ENCODE data around the gene TTC8. TPM values are rescaled to one million over a fixed set of nuclear protein-coding genes. Genes with fewer than 3 reads are reported as not detected.
A peak's percentile ranks its signal among the peaks of the same experiment; 100 is the strongest.

Gene TTC8
- total RNA-seq, 1 experiment from 2014 or later = 23.9 TPM

GRCh38 chr14:88872976-88873375 is 48.5 kb downstream of the TTC8 start:
- BruUV-seq (replicated peaks) = no TSS peak
- POLR2A ChIA-PET = interaction anchor here (1.2 kb wide), 1 partner anchor 9 kb away, joined by 3 read pairs; no protein-coding TSS in a partner anchor
- H3K27ac Mint-ChIP-seq (ENCODE audit: low read depth, unreplicated experiment) = peak overlapping the region; percentile 60
- TF ChIP-seq CTCF (IDR thresholded peaks at IDR 0.05; ENCODE audit: unreplicated experiment) = no peak
- H3K36me3 Mint-ChIP-seq (ENCODE audit: insufficient read depth, unreplicated experiment) = peaks cover 50% of the 10 kb centered on the region
- intact Hi-C loops (cut with micrococcal nuclease) = no loop called here
- no peak overlapping the region for H3K4me3 Mint-ChIP-seq (ENCODE audit: unreplicated experiment)
- H3K9me3 Mint-ChIP-seq (ENCODE audit: unreplicated experiment) = no peaks in the 10 kb centered on the region
- no peaks in the 10 kb centered on the region for H3K27me3 Mint-ChIP-seq (ENCODE audit: insufficient read depth, unreplicated experiment)
- DNase-seq (ENCODE audit: unreplicated experiment) = no peak
- H3K4me1 Mint-ChIP-seq (ENCODE audit: insufficient read depth, unreplicated experiment) = no peaks in the 10 kb centered on the region
- CTCF ChIA-PET = interaction anchor here (0.6 to 6.7 kb wide), 2 partner anchors 175 to 206 kb away, joined by 4 to 106 read pairs; no protein-coding TSS in a partner anchor

GRCh38 chr14:88877192-88877591 is 52.7 kb downstream of the TTC8 start:
- POLR2A ChIA-PET = interaction anchor here (0.8 kb wide), 1 partner anchor 264 kb away, joined by 3 read pairs; no protein-coding TSS in a partner anchor
- Mint-ChIP-seq H3K9me3 (ENCODE audit: unreplicated experiment) (peaks cover 7% of the 10 kb centered on the region), H3K4me1 (ENCODE audit: insufficient read depth, unreplicated experiment) (no peaks in the 10 kb centered on the region), H3K27me3 (ENCODE audit: insufficient read depth, unreplicated experiment) (no peaks in the 10 kb centered on the region), H3K36me3 (ENCODE audit: insufficient read depth, unreplicated experiment) (peaks cover 49% of the 10 kb centered on the region), H3K4me3 (ENCODE audit: unreplicated experiment) (no peak overlapping the region), H3K27ac (ENCODE audit: low read depth, unreplicated experiment) (no peak overlapping the region)
- no TSS peak for BruUV-seq (replicated peaks)
- CTCF ChIA-PET = interaction anchor here (0.6 to 2.7 kb wide), 2 partner anchors 9 to 79 kb away, joined by 3 to 14 read pairs; no protein-coding TSS in a partner anchor
- no peak for TF ChIP-seq CTCF (IDR thresholded peaks at IDR 0.05; ENCODE audit: unreplicated experiment)
- intact Hi-C loops (cut with micrococcal nuclease) = no loop called here
- DNase-seq (ENCODE audit: unreplicated experiment) = no peak

- H3K4me1 Mint-ChIP-seq (ENCODE audit: insufficient read depth, unreplicated experiment) = no peaks in the 10 kb centered on the region
- TF ChIP-seq CTCF (IDR thresholded peaks at IDR 0.05; ENCODE audit: unreplicated experiment) = no peak
- no peak overlapping the region for H3K4me3 Mint-ChIP-seq (ENCODE audit: unreplicated experiment)
- peak overlapping the region; percentile 27 for H3K27ac Mint-ChIP-seq (ENCODE audit: low read depth, unreplicated experiment)
- BruUV-seq (replicated peaks) = no TSS peak
- peaks cover 52% of the 10 kb centered on the region for H3K36me3 Mint-ChIP-seq (ENCODE audit: insufficient read depth, unreplicated experiment)
- intact Hi-C loops (cut with micrococcal nuclease) = loop anchor here (1.0 kb wide), 1 partner anchor 1036 kb away; no protein-coding TSS in a partner anchor
- CTCF ChIA-PET = interaction anchor here (0.6 to 2.7 kb wide), 4 partner anchors 11 to 312 kb away, joined by 3 to 14 read pairs (median 4); no protein-coding TSS in a partner anchor
- H3K27me3 Mint-ChIP-seq (ENCODE audit: insufficient read depth, unreplicated experiment) = no peaks in the 10 kb centered on the region
- peak; percentile 77 for DNase-seq (ENCODE audit: unreplicated experiment)
- POLR2A ChIA-PET = interaction anchor here (0.8 kb wide), 1 partner anchor 54 kb away, joined by 3 read pairs; the partner anchor contains the start of gene TTC8
- peaks cover 13% of the 10 kb centered on the region for H3K9me3 Mint-ChIP-seq (ENCODE audit: unreplicated experiment)
Measured at GRCh38 chr14:88879022-88879421, 54.6 kb downstream of the TTC8 start.

- H3K36me3 Mint-ChIP-seq (ENCODE audit: insufficient read depth, unreplicated experiment) = peaks cover 48% of the 10 kb centered on the region
- no peak for DNase-seq (ENCODE audit: unreplicated experiment)
- no peak for TF ChIP-seq CTCF (IDR thresholded peaks at IDR 0.05; ENCODE audit: unreplicated experiment)
- CTCF ChIA-PET = no interaction called here
- peaks cover 14% of the 10 kb centered on the region for H3K9me3 Mint-ChIP-seq (ENCODE audit: unreplicated experiment)
- H3K4me3 Mint-ChIP-seq (ENCODE audit: unreplicated experiment) = no peak overlapping the region
- intact Hi-C loops (cut with micrococcal nuclease) = no loop called here
- no peaks in the 10 kb centered on the region for H3K27me3 Mint-ChIP-seq (ENCODE audit: insufficient read depth, unreplicated experiment)
- H3K27ac Mint-ChIP-seq (ENCODE audit: low read depth, unreplicated experiment) = no peak overlapping the region
- POLR2A ChIA-PET = no interaction called here
- no peaks in the 10 kb centered on the region for H3K4me1 Mint-ChIP-seq (ENCODE audit: insufficient read depth, unreplicated experiment)
- no TSS peak for BruUV-seq (replicated peaks)
Measured at GRCh38 chr14:88882236-88882635, 57.8 kb downstream of the TTC8 start.

All from MCF 10A (cell line).